Smooth muscle cell (in vitro differentiated cells): Measurements from ENCODE around the gene AMACR. TPM values are rescaled to one million over a fixed set of nuclear protein-coding genes. Genes with fewer than 3 reads are reported as not detected.

Source experiments
- DNase-seq: peaks from one replicate; lab custom pipeline; 2025; ENCODE audit not compliant: unreplicated experiment; lab: John Stamatoyannopoulos, UW
- H2AFZ ChIP-seq: fragments of 200-600 bp; sonication (generic); 2 replicates; pipeline ENCODE4 v1.6.0; 2016; ENCODE audit warnings: antibody characterized with exemption, low read depth, mild to moderate bottlenecking
- H3F3A ChIP-seq: fragments of 200-600 bp; sonication (generic); 2 replicates; pipeline ENCODE4 v1.6.0; 2017; ENCODE audit warnings: antibody characterized with exemption, low read depth
- H3K27ac ChIP-seq: fragments of 200-600 bp; sonication (generic); 2 replicates; pipeline ENCODE4 v1.5.1; 2016; ENCODE audit warnings: low read depth, mild to moderate bottlenecking
- H3K27me3 ChIP-seq: fragments of 200-600 bp; sonication (generic); 2 replicates; pipeline ENCODE4 v1.6.1; 2016; ENCODE audit warnings: low read depth, mild to moderate bottlenecking
- H3K36me3 ChIP-seq: fragments of 200-600 bp; sonication (generic); 2 replicates; pipeline ENCODE4 v1.5.1; 2016; ENCODE audit warnings: low read depth
- H3K4me1 ChIP-seq: fragments of 200-600 bp; sonication (generic); 2 replicates; pipeline ENCODE4 v1.5.1; 2016; ENCODE audit warnings: low read depth
- H3K4me2 ChIP-seq: fragments of 200-600 bp; sonication (generic); 2 replicates; pipeline ENCODE4 v1.6.0; 2016; ENCODE audit warnings: mild to moderate bottlenecking
- H3K4me3 ChIP-seq: fragments of 200-600 bp; sonication (generic); 2 replicates; pipeline ENCODE4 v1.5.1; 2016; ENCODE audit warnings: mild to moderate bottlenecking
- H3K79me2 ChIP-seq: fragments of 200-600 bp; sonication (generic); 2 replicates; pipeline ENCODE4 v1.6.0; 2016; ENCODE audit warnings: low read depth, mild to moderate bottlenecking
- H3K9ac ChIP-seq: fragments of 200-600 bp; sonication (generic); 2 replicates; pipeline ENCODE4 v1.6.0; 2016; ENCODE audit warnings: low read depth
- H3K9me3 ChIP-seq: fragments of 200-600 bp; sonication (generic); replicated peaks from 2 replicates; pipeline ENCODE4 v1.5.1; 2016; ENCODE audit warnings: low read depth
- H4K20me1 ChIP-seq: fragments of 200-600 bp; sonication (generic); 2 replicates; pipeline ENCODE4 v1.6.0; 2016; ENCODE audit warnings: low read depth
- CTCF ChIP-seq: fragments of 200-600 bp; sonication (generic); IDR thresholded peaks from 2 replicates; pipeline ENCODE4 v1.5.1; 2017; ENCODE audit warnings: borderline replicate concordance, mild to moderate bottlenecking, antibody characterized with exemption; ENCODE audit not compliant: insufficient read depth, poor library complexity, severe bottlenecking
- WGBS: methylation state at CpG from one replicate; pipeline ENCODE4 v1.1.7; 2016; ENCODE audit warnings: low lambda C conversion rate; 5-methylcytosine and 5-hydroxymethylcytosine counted together
- polyA plus RNA-seq: library from polyadenylated mRNA; unstranded; fragments of >200 nt; fragmentation: Nextera tagmentation; extraction: Ambion mirVana; gene quantifications from 2 replicates; pipeline ENCODE4 v1.2.1, GENCODE V29; 2016
- total RNA-seq: library from RNA; depleted of rRNA; stranded (reverse); fragments of >200 nt; gene quantifications from 2 replicates; pipeline ENCODE4 v1.2.3, GENCODE V29; 2014

The AMACR gene
- total and polyA plus RNA-seq, 2 experiments from 2014 or later, result 14.1 to 14.5 TPM

GRCh38 chr5:33968211-33969005 is 39.4 kb downstream of the AMACR start:
- Histone ChIP-seq H3K4me2 (no peak overlapping the region), H3K27me3 (no peaks in the 10 kb centered on the region), H3K36me3 (no peaks in the 10 kb centered on the region), H3K4me3 (no peak overlapping the region), H3F3A (no peaks in the 10 kb centered on the region), H2AFZ (no peak overlapping the region), H3K9ac (no peak overlapping the region), H3K79me2 (no peaks in the 10 kb centered on the region), H3K9me3 (no peaks in the 10 kb centered on the region), H3K27ac (no peak overlapping the region), H4K20me1 (no peaks in the 10 kb centered on the region), H3K4me1 (no peaks in the 10 kb centered on the region)
- DNase-seq, result no peak
- TF ChIP-seq CTCF, result no peak
- 71% methylated on average over 3 of the region's 3 CpGs for WGBS

GRCh38 chr5:33966805-33967204 is 41.0 kb downstream of the AMACR start:
- Histone ChIP-seq H3K4me2 (no peak overlapping the region), H3K36me3 (no peaks in the 10 kb centered on the region), H3K79me2 (no peaks in the 10 kb centered on the region), H3F3A (no peaks in the 10 kb centered on the region), H3K4me1 (no peaks in the 10 kb centered on the region), H3K9ac (no peak overlapping the region), H2AFZ (no peak overlapping the region), H4K20me1 (no peaks in the 10 kb centered on the region), H3K27ac (no peak overlapping the region), H3K27me3 (no peaks in the 10 kb centered on the region), H3K9me3 (no peaks in the 10 kb centered on the region), H3K4me3 (no peak overlapping the region)
- WGBS, result 57% methylated on average over 2 of the region's 2 CpGs
- no peak for DNase-seq
- no peak for TF ChIP-seq CTCF

- Histone ChIP-seq H4K20me1 (no peaks in the 10 kb centered on the region), H3K4me3 (no peak overlapping the region), H3K9ac (no peak overlapping the region), H3K27me3 (no peaks in the 10 kb centered on the region), H2AFZ (no peak overlapping the region), H3K4me2 (no peak overlapping the region), H3K79me2 (no peaks in the 10 kb centered on the region), H3K27ac (no peak overlapping the region), H3K9me3 (no peaks in the 10 kb centered on the region), H3F3A (no peaks in the 10 kb centered on the region), H3K36me3 (no peaks in the 10 kb centered on the region), H3K4me1 (no peaks in the 10 kb centered on the region)
- TF ChIP-seq CTCF, result no peak
- WGBS, result 91% methylated on average over 2 of the region's 2 CpGs
- DNase-seq, result no peak
These were observed 43.6 kb downstream of the AMACR start for GRCh38 chr5:33964132-33964700.

- WGBS, result 77% methylated on average over 2 of the region's 2 CpGs
- DNase-seq, result no peak
- no peaks in the 10 kb centered on the region for H3K9me3 ChIP-seq
- H3F3A ChIP-seq, result no peaks in the 10 kb centered on the region
- H3K36me3 ChIP-seq, result no peaks in the 10 kb centered on the region
- H3K4me1 ChIP-seq, result no peaks in the 10 kb centered on the region
- H3K4me3 ChIP-seq, result no peak overlapping the region
- no peaks in the 10 kb centered on the region for H3K79me2 ChIP-seq
- no peaks in the 10 kb centered on the region for H4K20me1 ChIP-seq
- H2AFZ ChIP-seq, result no peak overlapping the region
- no peaks in the 10 kb centered on the region for H3K27me3 ChIP-seq
- H3K27ac ChIP-seq, result no peak overlapping the region
- no peak for TF ChIP-seq CTCF
- H3K9ac ChIP-seq, result no peak overlapping the region
- H3K4me2 ChIP-seq, result no peak overlapping the region
These were observed 49.7 kb downstream of the AMACR start for GRCh38 chr5:33958176-33958575.
